ENCODE measurements around the gene ATP8A2. TPM values are rescaled to one million over a fixed set of nuclear protein-coding genes. Genes with fewer than 3 reads are reported as not detected.

Gene ATP8A2
- polyA plus RNA-seq, 4 donors: 5.4 to 6.7 (median 5.7) TPM

GRCh38 chr13:25869941-25870340, 498.2 kb downstream of the ATP8A2 start:
- DNase-seq (ENCODE audit: low read depth in 4 of 4, low spot score in 2 of 4): no peak

DNA sequence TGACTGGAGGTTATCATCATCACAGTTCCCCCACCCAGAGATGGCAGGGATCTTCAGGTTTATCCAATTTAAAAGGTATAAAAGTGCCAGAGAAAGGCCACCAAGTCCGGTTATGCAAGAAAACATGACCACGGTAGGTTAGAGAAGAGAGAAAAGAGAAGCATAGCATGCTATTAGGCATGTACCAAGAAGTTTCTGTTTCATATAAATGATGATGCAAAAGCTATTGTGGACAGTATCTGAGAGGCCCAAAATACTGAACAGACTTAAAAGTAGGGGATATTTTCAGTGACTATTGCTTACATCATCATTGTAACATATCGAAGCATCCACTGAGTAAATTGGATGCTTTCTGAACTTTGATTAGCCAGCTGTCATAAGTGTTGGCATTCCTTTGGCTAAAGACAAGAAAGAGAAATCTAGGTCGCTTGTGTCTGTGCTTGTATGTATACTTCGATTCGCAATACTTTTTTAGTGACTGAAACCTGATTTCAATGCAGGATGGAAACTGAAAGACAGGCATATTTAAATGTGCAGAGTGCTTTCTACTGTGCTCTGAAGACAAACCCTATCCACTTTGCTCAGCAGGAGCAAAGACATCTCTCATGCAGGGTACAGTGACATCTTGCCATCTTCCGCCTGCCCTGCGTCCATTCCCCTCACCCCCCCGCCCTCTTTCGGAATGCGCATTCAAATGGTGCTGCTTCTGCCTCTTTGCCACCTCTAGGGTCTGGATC, 499.8 kb downstream of the ATP8A2 start:
- DNase-seq (ENCODE audit: low read depth in 4 of 4, low spot score in 2 of 4): no peak

DNA sequence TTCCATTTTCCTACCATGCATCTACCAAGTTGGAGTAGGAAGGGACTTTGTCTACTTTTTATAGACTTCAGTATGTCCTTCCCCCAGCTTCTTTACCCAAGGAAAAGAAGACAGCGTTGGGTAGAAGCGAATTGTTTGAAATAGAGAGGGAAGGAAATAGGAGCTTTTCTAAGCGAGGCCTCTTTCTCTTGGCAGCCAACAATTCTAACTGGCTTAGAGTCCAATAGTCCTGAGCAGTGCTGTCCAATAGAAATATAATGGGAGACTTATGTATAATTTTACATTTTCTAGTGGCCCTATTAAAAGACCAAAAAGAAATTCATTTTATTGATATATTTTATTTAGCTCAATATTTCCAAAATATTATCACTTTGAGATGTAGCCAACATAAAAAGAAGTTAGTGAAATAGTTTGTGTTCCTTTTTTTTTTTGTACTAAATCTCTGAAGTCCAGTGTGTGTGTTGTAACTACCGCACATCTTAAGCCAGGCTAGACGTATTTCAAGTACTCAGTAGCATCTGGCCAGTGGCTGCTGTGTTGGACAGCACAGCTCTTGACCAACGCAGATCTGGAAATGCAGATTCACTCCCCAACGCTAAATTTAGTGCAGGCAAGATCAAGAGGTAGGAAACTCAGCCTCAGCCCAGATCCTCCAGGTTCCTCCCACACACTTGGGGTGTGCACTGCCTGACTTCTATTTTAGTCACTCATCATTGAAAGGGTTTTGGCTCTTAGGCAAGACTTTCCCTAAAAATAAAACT, 500.9 kb downstream of the ATP8A2 start:
- no peak for DNase-seq (ENCODE audit: low read depth in 4 of 4, low spot score in 2 of 4)

DNA sequence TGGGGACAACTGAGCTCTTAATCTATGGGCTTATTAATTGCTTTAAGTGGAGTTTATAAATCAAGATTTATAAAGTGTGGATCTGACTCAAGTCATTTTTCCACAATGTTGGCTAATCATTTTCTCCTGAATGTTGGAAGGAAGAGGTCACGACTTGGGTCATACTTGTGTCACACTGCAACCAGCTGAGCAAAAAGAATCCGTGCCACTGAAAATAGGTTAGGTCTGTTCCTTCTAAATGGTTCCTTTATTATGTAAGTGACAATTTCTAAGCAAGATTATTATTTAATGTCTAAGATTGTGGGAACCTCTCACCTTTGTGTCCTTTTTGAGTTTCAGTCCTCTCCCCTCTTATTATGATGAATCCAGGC, 501.5 kb downstream of the ATP8A2 start:
- DNase-seq (ENCODE audit: low read depth in 4 of 4, low spot score in 2 of 4): no peak

GRCh38 chr13:25874064-25874737, 502.4 kb downstream of the ATP8A2 start:
- DNase-seq (ENCODE audit: low read depth in 4 of 4, low spot score in 2 of 4): no peak

GRCh38 chr13:25874907-25875306, 503.1 kb downstream of the ATP8A2 start:
- no peak for DNase-seq (ENCODE audit: low read depth in 4 of 4, low spot score in 2 of 4)

GRCh38 chr13:25876247-25876646, 504.5 kb downstream of the ATP8A2 start:
- DNase-seq (ENCODE audit: low read depth in 4 of 4, low spot score in 2 of 4): no peak

DNA sequence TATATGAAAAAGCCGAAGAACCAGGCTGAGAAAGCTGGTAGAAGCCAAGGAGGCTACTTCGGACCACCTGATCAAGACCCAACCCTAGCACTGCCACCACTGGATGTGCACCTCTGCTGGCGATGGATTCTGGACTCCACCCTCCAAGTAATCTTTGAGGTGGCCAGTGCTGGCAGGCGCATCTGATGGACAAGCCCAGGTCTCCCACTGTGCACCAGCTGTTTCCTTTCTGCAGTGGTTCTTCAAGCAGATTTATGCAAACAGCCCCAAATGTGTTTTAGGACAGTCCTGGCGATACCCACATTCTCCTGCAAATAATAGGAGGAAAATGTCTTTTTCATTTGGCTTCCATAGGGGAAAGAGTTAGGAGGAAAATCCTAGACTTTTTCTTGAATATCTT, 507.7 kb downstream of the ATP8A2 start:
- DNase-seq (ENCODE audit: low read depth in 4 of 4, low spot score in 2 of 4): no peak

- DNase-seq (ENCODE audit: low read depth in 4 of 4, low spot score in 2 of 4): no peak
Observed at GRCh38 chr13:25881136-25881926, 509.6 kb downstream of the ATP8A2 start.

DNA sequence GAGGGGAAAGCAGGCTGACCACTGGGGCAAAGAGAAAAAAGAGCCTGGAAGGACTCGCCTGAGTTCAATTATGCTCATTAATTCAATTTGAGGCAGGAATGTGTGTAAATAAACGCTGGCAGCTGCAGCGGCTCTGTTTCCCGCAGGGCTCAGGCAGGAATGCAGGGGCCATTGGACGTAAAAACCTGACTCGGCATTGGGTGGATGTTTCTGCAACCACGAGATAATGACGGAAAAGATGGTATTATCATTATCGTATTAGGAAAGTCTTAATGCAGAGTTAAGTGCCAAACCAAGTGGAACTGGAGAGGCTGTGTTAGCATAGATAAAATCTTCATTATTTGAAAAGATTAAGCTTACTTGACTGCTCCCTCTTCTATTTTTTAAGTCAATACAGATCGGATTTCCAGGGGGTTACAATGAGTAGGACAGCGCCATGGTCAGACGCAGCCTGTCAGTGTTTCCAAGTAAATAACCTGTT, 510.2 kb downstream of the ATP8A2 start:
- DNase-seq (ENCODE audit: low read depth in 4 of 4, low spot score in 2 of 4): peak in 2 of 4 donors; percentile 73 to 74

DNA sequence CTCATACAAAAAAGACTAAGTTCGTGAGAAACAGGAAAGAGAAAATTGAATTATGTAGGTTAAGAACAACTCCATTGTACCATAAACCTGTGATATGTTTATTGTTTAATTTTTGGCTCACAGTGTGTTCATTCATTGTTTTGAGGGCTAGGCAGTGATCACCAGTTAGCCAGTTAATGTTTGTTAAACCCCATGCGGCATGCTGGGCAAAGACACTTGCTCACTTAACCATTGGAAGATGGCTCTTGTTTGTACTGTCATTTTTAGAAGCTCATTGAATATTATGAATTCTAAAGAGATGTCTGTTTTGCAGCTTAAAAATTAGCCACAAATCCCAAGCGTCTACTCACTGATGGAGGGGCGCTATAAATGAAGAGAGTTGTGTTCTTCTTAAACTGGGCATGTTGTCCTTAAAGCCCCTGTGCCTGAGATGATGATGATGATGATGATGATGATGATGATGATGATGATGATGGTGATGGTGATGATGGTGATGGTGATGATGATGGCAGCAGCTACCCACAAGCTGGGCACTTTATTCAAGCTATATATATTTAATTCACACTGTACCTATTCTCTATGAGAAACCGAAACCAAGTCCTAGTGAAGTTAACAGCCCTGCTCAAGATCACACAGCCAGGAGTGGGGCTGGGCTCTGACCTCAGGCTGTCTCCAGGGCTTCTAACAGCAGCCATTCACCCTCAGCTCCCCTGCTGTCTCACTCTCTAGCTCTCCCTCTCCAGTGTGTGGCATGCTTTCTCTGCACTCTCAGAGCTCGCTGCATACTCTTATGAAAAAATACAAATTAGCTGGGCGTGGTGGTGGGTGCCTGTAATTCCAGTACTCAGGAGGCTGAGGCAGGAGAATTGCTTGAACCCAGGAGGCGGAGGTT, 510.9 kb downstream of the ATP8A2 start:
- no peak for DNase-seq (ENCODE audit: low read depth in 4 of 4, low spot score in 2 of 4)

DNA sequence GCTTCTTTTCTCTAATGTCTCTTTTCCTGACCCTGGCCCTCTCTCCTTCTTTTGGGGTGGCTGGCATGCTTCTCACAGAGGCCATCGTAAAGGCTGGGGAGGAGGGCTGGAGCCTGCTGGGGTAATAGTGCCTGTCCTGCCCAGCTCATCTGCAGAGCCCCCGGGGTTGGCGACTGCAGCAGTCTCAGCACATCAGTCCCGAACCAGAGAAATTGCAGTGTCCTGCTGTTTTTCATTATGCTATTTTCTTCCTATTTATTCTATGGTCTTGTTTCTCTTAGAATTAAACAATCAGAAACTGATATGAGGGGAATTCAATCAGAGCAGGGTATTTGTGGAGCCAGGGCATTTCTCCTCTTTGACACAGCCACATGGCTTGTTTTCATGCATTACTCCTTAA, 513.6 kb downstream of the ATP8A2 start:
- no peak for DNase-seq (ENCODE audit: low read depth in 4 of 4, low spot score in 2 of 4)

DNA sequence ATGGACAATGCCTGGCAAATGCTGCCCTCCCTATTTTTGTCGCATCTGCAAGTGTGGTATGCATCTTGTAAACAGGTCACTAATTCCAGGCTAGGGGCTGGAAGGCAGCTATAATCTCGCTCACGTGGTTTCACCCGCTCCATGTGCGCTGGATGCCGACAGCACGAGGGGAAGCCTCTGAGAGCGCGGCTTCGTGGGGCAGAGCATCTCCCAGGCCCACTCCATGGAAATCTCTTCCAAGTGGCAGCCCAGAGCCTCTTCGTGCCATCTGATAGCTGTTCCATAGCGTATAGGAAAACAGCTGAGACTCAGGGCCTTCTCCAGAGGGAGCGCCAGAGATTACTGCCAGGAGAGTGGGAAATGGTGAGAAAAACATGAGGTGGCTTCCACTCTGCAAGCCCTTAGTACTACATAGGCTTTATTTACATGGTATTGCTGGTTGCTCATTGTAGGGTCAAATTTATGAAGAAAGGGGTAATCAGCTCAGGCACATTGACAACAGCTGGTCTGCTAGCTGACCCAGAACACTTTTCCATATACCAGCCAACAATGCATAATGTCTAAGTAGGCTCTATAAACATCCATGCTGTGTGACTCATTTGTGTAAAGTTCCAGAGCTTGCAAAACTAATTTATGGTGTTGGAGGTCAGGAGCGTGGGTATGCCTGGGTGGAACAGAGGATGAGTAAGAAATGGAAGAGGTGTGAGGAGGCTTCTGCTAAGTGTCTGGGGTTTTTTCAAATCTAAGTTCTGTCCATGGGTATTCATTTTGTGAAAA, 514.9 kb downstream of the ATP8A2 start:
- no peak for DNase-seq (ENCODE audit: low read depth in 4 of 4, low spot score in 2 of 4)

- DNase-seq (ENCODE audit: low read depth in 4 of 4, low spot score in 2 of 4): no peak
Observed at GRCh38 chr13:25887962-25888655, 516.3 kb downstream of the ATP8A2 start.

- DNase-seq (ENCODE audit: low read depth in 4 of 4, low spot score in 2 of 4): no peak
Observed at GRCh38 chr13:25890671-25891212, 519.0 kb downstream of the ATP8A2 start.

DNA sequence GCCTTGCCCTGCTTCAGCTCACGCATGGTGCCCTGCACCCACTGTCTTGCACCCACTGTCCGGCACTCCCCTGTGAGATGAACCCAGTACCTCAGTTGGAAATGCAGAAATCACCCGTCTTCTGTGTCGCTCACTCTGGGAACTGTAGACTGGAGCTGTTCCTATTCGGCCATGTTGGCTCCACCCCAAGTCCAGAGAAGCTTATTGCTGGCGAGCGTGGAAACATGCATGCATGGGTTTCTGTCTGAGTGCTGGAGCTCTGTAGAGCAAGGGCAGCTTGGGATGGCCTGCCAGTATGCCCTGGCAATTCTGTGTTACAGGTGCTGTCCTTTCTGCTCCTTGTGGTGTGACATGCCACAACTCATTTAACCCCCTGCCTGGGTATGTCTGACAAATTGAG, 527.2 kb downstream of the ATP8A2 start:
- no peak for DNase-seq (ENCODE audit: low read depth in 4 of 4, low spot score in 2 of 4)

GRCh38 chr13:25899464-25899863, 527.7 kb downstream of the ATP8A2 start:
- no peak for DNase-seq (ENCODE audit: low read depth in 4 of 4, low spot score in 2 of 4)

DNA sequence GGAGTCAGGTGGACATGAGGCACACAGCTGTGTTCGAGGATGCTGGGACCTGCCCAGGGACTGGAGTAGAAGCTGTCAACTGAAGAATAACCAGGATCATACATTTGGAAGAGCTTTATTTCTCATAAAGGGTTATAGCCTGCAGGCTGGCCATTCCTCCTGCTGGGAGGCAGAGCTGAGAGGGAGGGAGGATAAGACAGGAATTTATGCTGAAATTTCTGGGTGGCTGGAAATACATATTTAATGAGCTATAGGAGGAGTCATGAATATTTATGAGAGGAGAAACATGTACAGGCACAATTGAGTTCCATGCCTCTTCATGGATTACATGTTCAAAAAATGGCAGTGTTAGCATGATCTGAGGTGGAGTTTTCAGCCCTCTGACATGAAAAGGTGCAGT, 528.2 kb downstream of the ATP8A2 start:
- DNase-seq (ENCODE audit: low read depth in 4 of 4, low spot score in 2 of 4): no peak
